Lower leg skin (tissue), 3 donors: Measurements from ENCODE around the gene PCK1.

Source experiments
- POLR2A ChIP-seq, 2 donors: fragments of 450-650 bp; IDR thresholded peaks; one replicate each; pipeline ENCODE4 v1.6.1; 2016 to 2017; ENCODE audit warnings: antibody characterized with exemption in 2 of 2, mild to moderate bottlenecking in 1 of 2, moderate library complexity in 1 of 2
- TF ChIP-seq, protein P1 (sequence below), 3 donors: fragments of 450-650 bp; IDR thresholded peaks; one replicate each; pipeline ENCODE4 v1.5.1; 2016; ENCODE audit warnings: antibody characterized with exemption in 3 of 3, mild to moderate bottlenecking in 3 of 3, moderate library complexity in 2 of 3

DNA sequence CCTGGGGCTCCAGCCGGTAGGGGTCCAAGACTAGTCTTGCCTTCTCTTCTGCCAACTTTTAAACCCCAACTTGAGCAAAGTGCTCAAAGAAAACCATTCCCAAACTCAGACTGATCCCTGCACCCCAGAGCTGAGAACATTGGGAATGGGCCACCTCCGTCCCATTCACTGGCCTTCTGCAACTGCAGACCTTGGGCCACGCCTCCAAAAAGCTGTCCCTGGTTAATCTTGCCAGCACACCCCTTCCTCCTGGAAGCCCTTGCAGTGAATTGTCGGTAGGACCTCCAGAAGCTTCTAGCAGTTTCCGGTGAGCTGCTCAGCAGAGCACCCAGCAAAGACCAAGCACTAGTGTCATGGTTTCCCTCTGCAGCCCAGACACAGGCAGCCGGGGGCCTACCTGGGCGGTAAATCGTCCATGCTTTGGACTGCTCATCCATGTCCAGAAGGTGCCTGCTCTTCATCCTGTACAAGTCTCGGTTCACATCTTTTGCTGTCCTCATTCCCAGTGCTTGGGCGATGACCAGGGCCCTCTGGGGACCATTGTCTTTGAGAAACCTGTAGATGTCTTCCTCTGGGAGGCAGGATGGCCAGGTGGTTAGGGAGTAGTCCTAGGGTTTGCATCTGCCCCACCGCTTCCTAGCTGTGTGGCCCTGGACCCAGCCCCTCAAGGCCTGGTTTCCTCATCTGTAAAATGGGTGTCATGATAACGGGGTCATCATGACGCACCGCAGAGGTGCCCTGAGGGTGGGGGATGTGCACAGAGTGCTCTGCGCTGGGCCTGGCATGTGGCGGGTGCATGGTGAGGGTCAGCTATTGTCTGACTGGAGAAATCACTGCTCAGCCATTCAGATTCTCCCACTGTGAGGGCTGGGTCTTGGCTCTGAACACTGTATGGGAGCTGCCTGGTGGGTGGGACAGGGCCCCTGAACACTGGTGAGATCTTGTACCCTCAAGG is 53.9 kb downstream of the PCK1 start:
- TF ChIP-seq, protein P1, sequence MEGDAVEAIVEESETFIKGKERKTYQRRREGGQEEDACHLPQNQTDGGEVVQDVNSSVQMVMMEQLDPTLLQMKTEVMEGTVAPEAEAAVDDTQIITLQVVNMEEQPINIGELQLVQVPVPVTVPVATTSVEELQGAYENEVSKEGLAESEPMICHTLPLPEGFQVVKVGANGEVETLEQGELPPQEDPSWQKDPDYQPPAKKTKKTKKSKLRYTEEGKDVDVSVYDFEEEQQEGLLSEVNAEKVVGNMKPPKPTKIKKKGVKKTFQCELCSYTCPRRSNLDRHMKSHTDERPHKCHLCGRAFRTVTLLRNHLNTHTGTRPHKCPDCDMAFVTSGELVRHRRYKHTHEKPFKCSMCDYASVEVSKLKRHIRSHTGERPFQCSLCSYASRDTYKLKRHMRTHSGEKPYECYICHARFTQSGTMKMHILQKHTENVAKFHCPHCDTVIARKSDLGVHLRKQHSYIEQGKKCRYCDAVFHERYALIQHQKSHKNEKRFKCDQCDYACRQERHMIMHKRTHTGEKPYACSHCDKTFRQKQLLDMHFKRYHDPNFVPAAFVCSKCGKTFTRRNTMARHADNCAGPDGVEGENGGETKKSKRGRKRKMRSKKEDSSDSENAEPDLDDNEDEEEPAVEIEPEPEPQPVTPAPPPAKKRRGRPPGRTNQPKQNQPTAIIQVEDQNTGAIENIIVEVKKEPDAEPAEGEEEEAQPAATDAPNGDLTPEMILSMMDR (IDR thresholded peaks at IDR 0.05): no peak
- TF ChIP-seq POLR2A (IDR thresholded peaks at IDR 0.05): no peak
